Inflammatory macrophage (primary cell): ENCODE results near the gene FRK.

Source experiments
- DNase-seq, 2 donors: peaks; one replicate each; pipeline ENCODE4 v3.0.0-alpha.2; 2020 to 2022

The FRK gene

DNA sequence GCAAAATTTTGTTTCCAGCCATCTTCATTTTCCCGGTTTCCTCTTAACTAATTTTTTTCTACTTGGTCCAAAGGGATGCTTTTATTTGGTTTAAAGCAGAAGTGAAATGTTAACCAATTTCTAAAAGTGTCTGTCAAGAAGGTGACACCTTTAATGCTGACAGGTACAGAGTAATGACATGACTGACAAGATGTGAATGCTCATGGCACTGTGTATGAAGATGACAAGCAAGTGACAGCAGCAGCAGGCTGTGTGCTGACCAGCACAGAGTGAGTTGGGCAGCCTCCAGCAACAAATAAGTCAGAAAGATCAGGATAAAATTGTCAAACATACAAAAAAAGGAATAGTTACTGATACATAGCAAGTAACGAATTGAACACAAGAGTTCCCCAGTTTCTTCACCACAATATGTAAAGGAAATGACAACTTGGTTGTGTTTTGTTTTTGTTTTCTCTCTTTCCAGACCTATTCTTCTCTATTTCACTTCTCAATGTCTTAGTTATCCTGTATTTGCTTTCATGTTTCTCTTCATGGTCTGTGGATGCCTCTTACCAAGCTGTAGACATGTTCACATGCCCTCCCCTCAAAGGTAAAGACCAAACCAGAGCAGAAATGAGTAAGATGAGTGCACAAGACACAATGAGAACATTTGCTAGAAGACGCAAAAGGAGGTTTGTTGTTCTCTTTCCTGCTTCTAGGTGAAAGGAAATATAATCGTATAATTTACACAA is 174.9 kb downstream of the FRK start:
- no peak for DNase-seq

DNA sequence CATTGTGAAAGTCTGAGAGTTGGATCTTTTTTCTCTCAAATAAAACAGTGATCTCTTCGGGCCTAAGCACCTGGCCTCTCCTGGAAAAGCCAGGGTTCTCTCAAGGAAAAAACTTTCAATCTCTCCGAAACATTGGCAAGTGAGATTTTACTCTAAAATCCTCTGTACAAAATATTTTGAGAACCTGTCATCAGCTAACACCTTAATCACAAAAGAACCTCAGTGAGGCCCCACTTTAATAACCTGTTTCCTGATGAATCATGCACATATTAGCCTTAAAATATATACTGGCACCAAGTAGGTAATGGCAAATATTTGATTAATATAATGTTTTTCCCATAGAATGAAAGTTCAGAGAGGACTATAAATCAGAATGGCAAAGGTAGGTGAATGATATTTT is 177.9 kb downstream of the FRK start:
- no peak for DNase-seq

DNA sequence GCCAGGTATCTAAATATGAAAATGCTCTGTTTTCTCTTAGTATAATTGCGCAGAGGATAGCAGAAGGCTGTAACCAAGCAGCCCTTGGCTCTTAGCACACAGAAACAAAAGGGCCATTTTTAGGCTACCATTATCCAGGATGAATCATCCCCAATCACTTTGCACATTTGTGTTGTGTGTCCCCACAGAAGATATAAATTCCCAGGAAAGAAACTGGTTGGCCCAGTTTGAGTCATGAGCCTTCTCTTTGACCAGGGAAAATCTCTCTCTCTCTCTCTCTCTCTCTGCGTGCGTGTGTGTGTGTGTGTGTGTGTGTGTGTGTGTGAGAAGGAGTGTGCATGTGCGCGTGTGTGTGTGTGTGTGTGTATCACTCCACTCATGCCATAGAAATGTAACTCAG is 178.5 kb downstream of the FRK start:
- no peak for DNase-seq
